B cell (primary cell): ENCODE measurements around the gene EPHB4. TPM values are rescaled to one million over a fixed set of nuclear protein-coding genes. Genes with fewer than 3 reads are reported as not detected.

Experiments
- ATAC-seq: fragments of 200-7000 bp; cut with Tn5 transposase; one replicate; pipeline ENCODE4 v1.10.0; 2021; ENCODE audit warnings: low read depth, mild to moderate bottlenecking, moderate number of reproducible peaks, moderate library complexity
- CTCF ChIA-PET: fragments of 350-600 bp; sonication (Branson Sonifier 250); formaldehyde crosslinking; loops from one replicate; lab custom pipeline; 2021; ENCODE audit warnings: antibody characterized with exemption, inconsistent platforms; lab: Charles Lee
- POLR2A ChIA-PET: fragments of 350-600 bp; sonication (Branson Sonifier 250); formaldehyde crosslinking; loops from one replicate; lab custom pipeline; 2021; ENCODE audit warnings: antibody characterized with exemption; lab: Charles Lee
- DNase-seq: peaks from one replicate; pipeline ENCODE4 v3.0.0; 2013
- H2AFZ ChIP-seq: 2 replicates; pipeline ENCODE4 v1.6.1; 2012; ENCODE audit warnings: mild to moderate bottlenecking, low read depth, low read length; ENCODE audit not compliant: insufficient read depth, poor library complexity, severe bottlenecking
- H3K27ac ChIP-seq, 2 donors: 1 replicate in 1 of 2; 2 replicates in 1 of 2; pipeline ENCODE4 v1.5.1; 2012 to 2013; ENCODE audit warnings: low read length in 2 of 2, mild to moderate bottlenecking in 2 of 2, moderate library complexity in 1 of 2
- H3K27me3 ChIP-seq, 4 experiments: fragments of 200-600 bp in 1 of 4; sonication (generic) in 1 of 4; replicated peaks in 1 of 4; 1 replicate in 2 of 4; 2 replicates in 2 of 4; pipeline versions ENCODE4 v1.6.1 to v1.7.0; 2013 to 2016; ENCODE audit warnings: low read length in 3 of 4, mild to moderate bottlenecking in 2 of 4, mixed read lengths in 1 of 4, moderate library complexity in 1 of 4; ENCODE audit not compliant: insufficient read depth in 4 of 4, control insufficient read depth in 3 of 4; ENCODE audit errors: control extremely low read depth in 1 of 4
- H3K36me3 ChIP-seq, 2 experiments: replicated peaks in 1 of 2; 1 replicate in 1 of 2; 2 replicates in 1 of 2; pipeline versions ENCODE4 v1.6.1 to v1.7.1; 2013; ENCODE audit warnings: low read length in 1 of 2; ENCODE audit not compliant: insufficient read depth in 2 of 2, control insufficient read depth in 1 of 2; ENCODE audit errors: control extremely low read depth in 1 of 2, extremely low read depth in 1 of 2
- H3K4me1 ChIP-seq, 2 donors: fragments of 200-600 bp in 1 of 2; sonication (generic) in 1 of 2; 1 replicate in 1 of 2; 2 replicates in 1 of 2; pipeline versions ENCODE4 v1.5.1 to v1.6.1; 2013 to 2017; ENCODE audit warnings: low read length in 2 of 2; ENCODE audit not compliant: control insufficient read depth in 2 of 2, insufficient read depth in 2 of 2
- H3K4me2 ChIP-seq: replicated peaks from 2 replicates; pipeline ENCODE3; 2012; ENCODE audit warnings: mild to moderate bottlenecking, low read depth, low read length; ENCODE audit not compliant: poor library complexity, severe bottlenecking
- H3K4me3 ChIP-seq, 5 experiments: fragments of 200-600 bp in 1 of 5; sonication (generic) in 1 of 5; 1 replicate in 3 of 5; 2 replicates in 2 of 5; pipeline versions ENCODE4 v1.5.1 to v1.7.0; 2011 to 2016; ENCODE audit warnings: low read length in 4 of 5, mild to moderate bottlenecking in 4 of 5, low read depth in 2 of 5, control low read depth in 1 of 5, moderate library complexity in 1 of 5; ENCODE audit not compliant: insufficient read depth in 1 of 5; ENCODE audit errors: control extremely low read depth in 1 of 5, extremely low read depth in 1 of 5
- H3K79me2 ChIP-seq: fragments of 200-600 bp; sonication (generic); one replicate; pipeline ENCODE4 v1.6.0; 2016; ENCODE audit warnings: low read length; ENCODE audit not compliant: control insufficient read depth, insufficient read depth
- H3K9ac ChIP-seq: fragments of 200-600 bp; sonication (generic); 2 replicates; pipeline ENCODE4 v1.6.1; 2017; ENCODE audit warnings: mild to moderate bottlenecking, low read length, moderate library complexity
- H3K9me3 ChIP-seq, 3 donors: one replicate each; pipeline versions ENCODE4 v1.6.1 to v1.7.1; 2013; ENCODE audit warnings: low read length in 2 of 3; ENCODE audit not compliant: control insufficient read depth in 2 of 3, insufficient read depth in 1 of 3; ENCODE audit errors: control extremely low read depth in 1 of 3
- H4K20me1 ChIP-seq: 2 replicates; pipeline ENCODE4 v1.6.0; 2012; ENCODE audit warnings: mild to moderate bottlenecking, low read length; ENCODE audit not compliant: insufficient read depth, control insufficient read depth, poor library complexity, severe bottlenecking
- H3K27ac Mint-ChIP-seq: one replicate; pipeline ENCODE4 v1.8.0; 2021; ENCODE audit warnings: mixed read lengths
- H3K27me3 Mint-ChIP-seq: one replicate; pipeline ENCODE4 v1.8.0; 2021; ENCODE audit warnings: mixed read lengths
- H3K4me1 Mint-ChIP-seq: one replicate; pipeline ENCODE4 v1.8.0; 2021; ENCODE audit warnings: mixed read lengths
- H3K4me3 Mint-ChIP-seq: one replicate; pipeline ENCODE4 v1.8.0; 2021; ENCODE audit warnings: mixed read lengths
- H3K9me3 Mint-ChIP-seq: one replicate; pipeline ENCODE4 v1.8.0; 2022; ENCODE audit warnings: mixed read lengths; ENCODE audit not compliant: insufficient read depth
- EZH2 ChIP-seq: IDR thresholded peaks from 2 replicates; pipeline ENCODE4 v1.6.1; 2012; ENCODE audit warnings: borderline replicate concordance, low read depth, mild to moderate bottlenecking, moderate library complexity, low read length; ENCODE audit not compliant: insufficient read depth, poor library complexity, severe bottlenecking
- WGBS: methylation state at CpG from one replicate; pipeline ENCODE4 v1.1.5; 2013; ENCODE audit warnings: missing lambda C conversion rate; ENCODE audit not compliant: insufficient coverage; 5-methylcytosine and 5-hydroxymethylcytosine counted together
- intact Hi-C: fragments of 100-400 bp; cut with micrococcal nuclease; formaldehyde crosslinking; loops from one replicate; pipeline ENCODE4 v1.10.0; 2022
- polyA plus RNA-seq: library from polyadenylated mRNA; depleted of rRNA; stranded (reverse); fragments of >200 nt; gene quantifications from 2 replicates; pipeline ENCODE4 v1.2.3, GENCODE V29; 2012
- total RNA-seq, 2 donors: library from RNA; stranded (reverse); fragments of 120-200 nt in 1 of 2; gene quantifications; 1 replicate in 1 of 2; 2 replicates in 1 of 2; pipeline versions ENCODE4 v1.2.3 to v1.2.4, GENCODE V29; 2013 to 2022
- TF ChIP-seq, protein P1 (sequence below): fragments of 200-600 bp; IDR thresholded peaks from one replicate; pipeline ENCODE4 v1.8.0; 2022; ENCODE audit warnings: antibody characterized with exemption, mild to moderate bottlenecking

The EPHB4 gene
- total and polyA plus RNA-seq, 2 donors (not counting 1 experiment from before 2014, with no cell fraction given): 3.9 to 12.0 TPM

DNA sequence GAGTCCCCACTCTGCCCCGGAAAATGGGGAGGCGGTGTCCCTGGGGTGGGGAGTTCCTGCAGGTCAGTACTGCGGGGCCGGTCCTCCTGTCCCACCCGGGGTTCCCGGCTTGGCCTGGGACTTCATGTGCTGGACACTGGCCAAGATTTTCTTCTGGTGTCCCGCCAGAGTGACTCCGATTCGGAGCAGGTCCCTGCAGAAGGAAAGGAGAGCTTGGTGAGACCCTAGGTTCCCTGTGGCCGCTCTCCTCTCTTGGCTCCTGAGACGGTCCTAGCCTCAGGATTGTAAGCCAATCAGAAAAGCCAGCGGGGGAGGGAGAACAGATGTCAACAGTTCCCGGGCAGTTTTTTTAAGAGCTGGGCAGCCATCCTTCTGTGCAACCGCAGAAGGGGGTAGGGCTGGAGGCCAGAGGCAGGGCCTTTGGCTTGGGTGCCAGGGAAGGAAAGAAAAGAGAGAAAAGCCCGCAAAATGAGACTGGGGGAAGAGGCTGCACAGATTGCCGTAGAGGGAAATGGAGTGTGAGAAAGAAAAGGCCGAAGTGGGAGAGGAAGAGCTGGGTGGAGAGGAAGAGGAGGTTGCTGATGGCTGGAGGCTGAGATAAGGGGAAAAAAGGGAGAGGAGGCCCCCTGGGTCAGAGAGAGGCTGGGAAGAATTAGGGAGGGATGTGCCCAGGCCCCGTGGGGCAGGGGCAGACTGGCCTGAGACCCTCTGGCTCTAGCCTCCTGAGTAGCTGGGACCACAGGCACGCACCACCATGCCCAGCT, 23.7 kb downstream of the EPHB4 start:
- Mint-ChIP-seq H3K9me3 (no peaks in the 10 kb centered on the region), H3K27ac (peak overlapping the region; percentile 86), H3K4me1 (peaks cover 38% of the 10 kb centered on the region), H3K27me3 (no peaks in the 10 kb centered on the region), H3K4me3 (peak overlapping the region; percentile 86)
- POLR2A ChIA-PET: interaction anchor here (0.6 to 1.5 kb wide), 7 partner anchors 12 to 587 kb away, joined by 3 to 8 read pairs (median 5); partner anchors contain the start of genes FBXO24, LRCH4, POP7 and SLC12A9
- TF ChIP-seq EZH2: no peak
- CTCF ChIA-PET: interaction anchor here (0.7 to 11.0 kb wide), 7 partner anchors 22 to 282 kb away, joined by 3 to 111 read pairs (median 3); partner anchors contain the start of genes SLC12A9, TRIM56 and UFSP1
- Histone ChIP-seq H3K27ac (peak overlapping the region; percentile 84 to 94), H3K4me1 (peaks cover 28 to 35% of the 10 kb centered on the region in 2 donors), H3K9ac (peak overlapping the region; percentile 64), H3K36me3 (no peaks in the 10 kb centered on the region), H4K20me1 (no peaks in the 10 kb centered on the region), H3K27me3 (no peaks in the 10 kb centered on the region), H3K4me3 (peak overlapping the region in 4 of 5 experiments; percentile 54 to 65 (median 56)), H3K79me2 (no peaks in the 10 kb centered on the region), H2AFZ (peak overlapping the region; percentile 85), H3K9me3 (no peaks in the 10 kb centered on the region), H3K4me2 (peak overlapping the region; percentile 96)
- DNase-seq (peak; percentile 90), ATAC-seq (peak; percentile 98)
- intact Hi-C loops: loop anchor here (1.0 to 5.0 kb wide), 4 partner anchors 34 to 274 kb away; partner anchors contain the start of genes POP7 and SLC12A9
- WGBS: 18% methylated on average over 19 of the region's 19 CpGs

DNA sequence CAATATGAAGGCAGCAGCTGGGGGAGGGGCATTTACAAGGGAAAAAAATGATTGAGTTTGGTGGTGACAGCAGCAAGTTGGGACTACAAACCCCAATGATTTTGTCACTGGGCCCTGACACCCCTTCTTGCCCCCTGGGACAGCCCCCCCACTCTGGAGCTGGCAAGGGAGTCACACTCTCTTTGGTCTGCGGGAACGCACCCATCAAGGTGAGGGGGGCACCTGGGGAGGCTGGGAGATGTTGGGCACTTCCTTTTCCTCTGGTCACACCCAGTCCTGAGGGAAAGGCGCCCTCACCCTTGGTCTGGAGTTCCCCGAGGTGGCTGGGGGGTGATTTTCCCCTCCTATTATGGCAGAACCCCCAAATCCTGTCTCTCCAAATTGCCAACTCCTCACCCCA, 24.4 kb downstream of the EPHB4 start:
- Histone ChIP-seq H4K20me1 (no peaks in the 10 kb centered on the region), H3K79me2 (no peaks in the 10 kb centered on the region), H3K4me2 (peak overlapping the region; percentile 96), H3K27me3 (no peaks in the 10 kb centered on the region), H3K4me3 (peak overlapping the region in 4 of 5 experiments; percentile 54 to 65 (median 56)), H3K9ac (peak overlapping the region; percentile 64), H3K27ac (peak overlapping the region; percentile 84 to 94), H3K9me3 (no peaks in the 10 kb centered on the region), H3K4me1 (peaks cover 28 to 35% of the 10 kb centered on the region in 2 donors), H2AFZ (peak overlapping the region; percentile 85), H3K36me3 (no peaks in the 10 kb centered on the region)
- TF ChIP-seq, protein P1, sequence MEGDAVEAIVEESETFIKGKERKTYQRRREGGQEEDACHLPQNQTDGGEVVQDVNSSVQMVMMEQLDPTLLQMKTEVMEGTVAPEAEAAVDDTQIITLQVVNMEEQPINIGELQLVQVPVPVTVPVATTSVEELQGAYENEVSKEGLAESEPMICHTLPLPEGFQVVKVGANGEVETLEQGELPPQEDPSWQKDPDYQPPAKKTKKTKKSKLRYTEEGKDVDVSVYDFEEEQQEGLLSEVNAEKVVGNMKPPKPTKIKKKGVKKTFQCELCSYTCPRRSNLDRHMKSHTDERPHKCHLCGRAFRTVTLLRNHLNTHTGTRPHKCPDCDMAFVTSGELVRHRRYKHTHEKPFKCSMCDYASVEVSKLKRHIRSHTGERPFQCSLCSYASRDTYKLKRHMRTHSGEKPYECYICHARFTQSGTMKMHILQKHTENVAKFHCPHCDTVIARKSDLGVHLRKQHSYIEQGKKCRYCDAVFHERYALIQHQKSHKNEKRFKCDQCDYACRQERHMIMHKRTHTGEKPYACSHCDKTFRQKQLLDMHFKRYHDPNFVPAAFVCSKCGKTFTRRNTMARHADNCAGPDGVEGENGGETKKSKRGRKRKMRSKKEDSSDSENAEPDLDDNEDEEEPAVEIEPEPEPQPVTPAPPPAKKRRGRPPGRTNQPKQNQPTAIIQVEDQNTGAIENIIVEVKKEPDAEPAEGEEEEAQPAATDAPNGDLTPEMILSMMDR: no peak
- TF ChIP-seq EZH2: no peak
- H3K27ac Mint-ChIP-seq: peak overlapping the region; percentile 86
- 54% methylated on average over 2 of the region's 4 CpGs for WGBS
- H3K9me3 Mint-ChIP-seq: no peaks in the 10 kb centered on the region
- ChIA-PET CTCF (interaction anchor here (0.9 to 11.0 kb wide), 6 partner anchors 49 to 282 kb away, joined by 3 to 111 read pairs (median 3); partner anchors contain the start of genes SLC12A9, TRIM56 and UFSP1), POLR2A (interaction anchor here (0.5 to 1.5 kb wide), 4 partner anchors 40 to 216 kb away, joined by 3 to 5 read pairs (median 4); partner anchors contain the start of genes FBXO24, LRCH4, SLC12A9 and SRRT)
- peak; percentile 67 for DNase-seq
- ATAC-seq: no peak
- H3K27me3 Mint-ChIP-seq: no peaks in the 10 kb centered on the region
- intact Hi-C loops: loop anchor here (1.0 to 5.0 kb wide), 4 partner anchors 34 to 274 kb away; partner anchors contain the start of genes POP7 and SLC12A9
- H3K4me3 Mint-ChIP-seq: peak overlapping the region; percentile 86
- H3K4me1 Mint-ChIP-seq: peaks cover 41% of the 10 kb centered on the region
